MM.1S (cell line): ENCODE results near the gene DHX36.

ENCODE experiments used
- DNase-seq: peaks from one replicate; pipeline ENCODE4 v3.0.0-alpha.2; 2015
- H2AFZ ChIP-seq: fragments of 300-600 bp; sonication (generic); 2 replicates; pipeline ENCODE4 v1.6.0; 2016; ENCODE audit warnings: antibody characterized with exemption, low read length
- H3F3A ChIP-seq: fragments of 300-600 bp; sonication (generic); 2 replicates; pipeline ENCODE4 v1.6.1; 2016; ENCODE audit warnings: mild to moderate bottlenecking, antibody characterized with exemption, low read length, moderate library complexity, mixed read lengths; ENCODE audit not compliant: insufficient read depth
- H3K27ac ChIP-seq: fragments of 300-600 bp; sonication (generic); 2 replicates; pipeline ENCODE4 v1.5.1; 2016; ENCODE audit warnings: mild to moderate bottlenecking, low read length
- H3K27me3 ChIP-seq: fragments of 300-600 bp; sonication (generic); replicated peaks from 2 replicates; pipeline ENCODE4 v1.6.0; 2016; ENCODE audit warnings: low read length; ENCODE audit not compliant: insufficient read depth
- H3K36me3 ChIP-seq: fragments of 300-600 bp; sonication (generic); replicated peaks from 2 replicates; pipeline ENCODE4 v1.6.1; 2016; ENCODE audit warnings: mild to moderate bottlenecking, low read length, mixed read lengths; ENCODE audit not compliant: insufficient read depth
- H3K4me1 ChIP-seq: fragments of 300-600 bp; sonication (generic); 2 replicates; pipeline ENCODE4 v1.6.1; 2016; ENCODE audit warnings: low read length, mixed read lengths
- H3K4me2 ChIP-seq: fragments of 300-600 bp; sonication (generic); 2 replicates; pipeline ENCODE4 v1.6.0; 2016; ENCODE audit warnings: low read depth, low read length
- H3K4me3 ChIP-seq: fragments of 300-600 bp; sonication (generic); 2 replicates; pipeline ENCODE4 v1.5.1; 2016; ENCODE audit warnings: low read length, mixed read lengths
- H3K79me2 ChIP-seq: fragments of 300-600 bp; sonication (generic); 2 replicates; pipeline ENCODE4 v1.6.1; 2016; ENCODE audit warnings: mixed run types, low read length, mixed read lengths
- H3K9ac ChIP-seq: fragments of 300-600 bp; sonication (generic); 2 replicates; pipeline ENCODE4 v1.6.1; 2016; ENCODE audit warnings: low read length, mixed read lengths
- H3K9me2 ChIP-seq: fragments of 300-600 bp; sonication (generic); replicated peaks from 2 replicates; pipeline ENCODE4 v1.6.1; 2016; ENCODE audit warnings: mild to moderate bottlenecking, low read length, mixed read lengths; ENCODE audit not compliant: insufficient read depth
- H3K9me3 ChIP-seq: fragments of 300-600 bp; sonication (generic); replicated peaks from 2 replicates; pipeline ENCODE4 v1.6.1; 2016; ENCODE audit warnings: mild to moderate bottlenecking, low read length, mixed read lengths; ENCODE audit not compliant: insufficient read depth
- H4K20me1 ChIP-seq: fragments of 300-600 bp; sonication (generic); 2 replicates; pipeline ENCODE4 v1.6.1; 2016; ENCODE audit warnings: mild to moderate bottlenecking, low read length, moderate library complexity, mixed read lengths; ENCODE audit not compliant: insufficient read depth
- EZH2 ChIP-seq: fragments of 300-600 bp; sonication (generic); optimal IDR thresholded peaks from 2 replicates; pipeline ENCODE3; 2017; ENCODE audit warnings: low read depth, mild to moderate bottlenecking, antibody characterized with exemption, low read length, mixed read lengths
- EZH2phosphoT487 ChIP-seq: fragments of 300-600 bp; sonication (generic); IDR thresholded peaks from 2 replicates; pipeline ENCODE4 v1.6.1; 2018; ENCODE audit warnings: antibody characterized with exemption, low read length
- TF ChIP-seq, protein P1 (sequence below): fragments of 300-600 bp; sonication (generic); IDR thresholded peaks from 2 replicates; pipeline ENCODE4 v1.5.1; 2016; ENCODE audit warnings: antibody characterized with exemption, low read length, mixed read lengths

The DHX36 gene

DNA sequence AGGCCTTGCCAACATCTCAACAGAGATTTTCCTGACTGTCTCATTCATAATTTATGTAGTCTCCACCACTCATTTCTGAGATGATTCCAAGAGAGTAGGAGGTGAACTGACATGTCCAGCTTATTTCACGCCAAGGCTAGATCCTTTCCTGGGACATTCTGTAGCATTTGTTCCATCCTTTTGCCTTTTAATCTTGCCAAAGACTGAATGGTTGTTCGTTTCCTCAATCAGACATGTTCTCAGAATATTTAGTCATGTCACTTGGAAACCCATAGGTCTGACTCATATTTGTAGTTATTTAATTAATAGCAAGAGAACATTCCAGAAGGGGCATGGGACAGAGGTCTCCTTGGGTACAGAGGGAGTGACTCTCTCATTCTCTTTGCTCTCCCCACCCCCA is 80.9 kb downstream of the DHX36 start:
- Histone ChIP-seq H2AFZ (no peak overlapping the region), H3K9ac (no peak overlapping the region), H4K20me1 (no peaks in the 10 kb centered on the region), H3K36me3 (no peaks in the 10 kb centered on the region), H3F3A (no peaks in the 10 kb centered on the region), H3K9me2 (no peaks in the 10 kb centered on the region), H3K4me3 (no peak overlapping the region), H3K27ac (no peak overlapping the region), H3K9me3 (no peaks in the 10 kb centered on the region), H3K27me3 (no peaks in the 10 kb centered on the region), H3K4me1 (no peaks in the 10 kb centered on the region), H3K4me2 (no peak overlapping the region), H3K79me2 (no peaks in the 10 kb centered on the region)
- TF ChIP-seq, protein P1, sequence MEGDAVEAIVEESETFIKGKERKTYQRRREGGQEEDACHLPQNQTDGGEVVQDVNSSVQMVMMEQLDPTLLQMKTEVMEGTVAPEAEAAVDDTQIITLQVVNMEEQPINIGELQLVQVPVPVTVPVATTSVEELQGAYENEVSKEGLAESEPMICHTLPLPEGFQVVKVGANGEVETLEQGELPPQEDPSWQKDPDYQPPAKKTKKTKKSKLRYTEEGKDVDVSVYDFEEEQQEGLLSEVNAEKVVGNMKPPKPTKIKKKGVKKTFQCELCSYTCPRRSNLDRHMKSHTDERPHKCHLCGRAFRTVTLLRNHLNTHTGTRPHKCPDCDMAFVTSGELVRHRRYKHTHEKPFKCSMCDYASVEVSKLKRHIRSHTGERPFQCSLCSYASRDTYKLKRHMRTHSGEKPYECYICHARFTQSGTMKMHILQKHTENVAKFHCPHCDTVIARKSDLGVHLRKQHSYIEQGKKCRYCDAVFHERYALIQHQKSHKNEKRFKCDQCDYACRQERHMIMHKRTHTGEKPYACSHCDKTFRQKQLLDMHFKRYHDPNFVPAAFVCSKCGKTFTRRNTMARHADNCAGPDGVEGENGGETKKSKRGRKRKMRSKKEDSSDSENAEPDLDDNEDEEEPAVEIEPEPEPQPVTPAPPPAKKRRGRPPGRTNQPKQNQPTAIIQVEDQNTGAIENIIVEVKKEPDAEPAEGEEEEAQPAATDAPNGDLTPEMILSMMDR, result no peak
- TF ChIP-seq EZH2 (no peak), EZH2phosphoT487 (no peak)
- no peak for DNase-seq

DNA sequence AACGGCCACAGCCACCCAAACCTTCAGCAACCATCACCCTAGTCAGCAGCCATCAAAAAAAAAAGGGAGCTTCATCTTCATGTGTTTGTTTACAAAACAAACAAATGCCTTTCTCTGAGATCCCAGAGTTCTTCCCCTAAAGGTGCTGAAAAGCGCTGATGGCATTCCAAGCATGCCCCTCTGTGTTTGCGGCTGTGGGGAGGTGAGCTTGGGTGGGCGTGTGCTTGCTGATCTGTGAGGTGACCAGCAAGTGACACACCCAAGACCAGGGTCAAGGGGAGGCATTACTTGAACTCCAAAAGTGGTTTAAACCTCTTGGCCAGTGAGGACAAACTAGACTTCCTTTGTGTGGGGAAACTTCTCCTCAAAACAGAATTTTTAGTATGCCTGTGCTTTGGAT is 81.5 kb downstream of the DHX36 start:
- Histone ChIP-seq H3K36me3 (no peaks in the 10 kb centered on the region), H3K9ac (no peak overlapping the region), H3K4me2 (no peak overlapping the region), H3K27ac (no peak overlapping the region), H4K20me1 (no peaks in the 10 kb centered on the region), H2AFZ (no peak overlapping the region), H3K4me1 (no peaks in the 10 kb centered on the region), H3F3A (no peaks in the 10 kb centered on the region), H3K27me3 (no peaks in the 10 kb centered on the region), H3K79me2 (no peaks in the 10 kb centered on the region), H3K4me3 (no peak overlapping the region), H3K9me2 (no peaks in the 10 kb centered on the region), H3K9me3 (no peaks in the 10 kb centered on the region)
- DNase-seq, result no peak
- TF ChIP-seq EZH2phosphoT487 (no peak), EZH2 (no peak)
- TF ChIP-seq, protein P1, result no peak

DNA sequence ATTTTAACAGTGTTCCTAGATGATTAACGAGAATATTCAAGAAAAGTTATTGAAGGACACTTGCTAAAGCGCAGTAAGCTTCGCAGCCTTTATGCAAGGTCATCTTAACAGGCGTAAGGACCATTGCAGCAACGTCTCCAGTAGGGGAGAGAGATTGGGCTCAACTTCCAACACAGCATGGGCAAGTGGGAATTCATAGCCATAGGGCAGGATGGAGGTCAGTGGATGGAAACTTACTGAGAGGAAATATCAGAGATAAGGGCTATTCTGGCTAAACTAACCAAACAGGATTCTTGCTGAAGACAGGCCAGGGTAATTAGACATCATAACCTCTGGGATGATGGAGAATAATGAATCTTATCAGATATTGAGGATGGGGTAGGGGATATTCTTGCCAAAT is 82.8 kb downstream of the DHX36 start:
- Histone ChIP-seq H3K4me2 (no peak overlapping the region), H4K20me1 (no peaks in the 10 kb centered on the region), H3K36me3 (no peaks in the 10 kb centered on the region), H3K79me2 (no peaks in the 10 kb centered on the region), H3K27me3 (no peaks in the 10 kb centered on the region), H3K9ac (no peak overlapping the region), H3K4me3 (no peak overlapping the region), H3K27ac (no peak overlapping the region), H3K9me2 (no peaks in the 10 kb centered on the region), H3K4me1 (no peaks in the 10 kb centered on the region), H2AFZ (no peak overlapping the region), H3F3A (no peaks in the 10 kb centered on the region), H3K9me3 (no peaks in the 10 kb centered on the region)
- no peak for DNase-seq
- TF ChIP-seq EZH2 (no peak), EZH2phosphoT487 (no peak)
- TF ChIP-seq, protein P1, result no peak

DNA sequence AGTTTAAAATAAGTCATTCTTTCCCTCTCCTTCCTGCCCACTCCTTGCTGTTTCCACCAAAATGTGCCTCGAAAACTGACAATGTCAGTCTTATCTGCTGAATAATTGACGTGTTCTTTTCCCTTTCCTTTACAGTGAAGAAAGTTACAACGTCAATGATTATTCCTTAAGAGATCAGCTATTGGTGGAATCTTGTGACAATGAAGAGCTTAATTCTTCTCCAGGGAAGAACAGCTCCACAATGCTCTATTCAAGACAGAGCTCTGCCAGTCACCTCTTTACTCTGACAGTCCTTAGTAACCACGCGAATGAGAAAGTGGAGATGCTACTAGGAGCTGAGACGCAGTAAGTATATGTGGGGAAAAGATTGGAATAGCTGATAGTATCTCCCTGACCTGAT is 84.1 kb downstream of the DHX36 start:
- TF ChIP-seq, protein P1, result no peak
- TF ChIP-seq EZH2phosphoT487, result no peak
- TF ChIP-seq EZH2, result no peak

More for the DNA sequence above, 84.1 kb downstream of the DHX36 start:
- Histone ChIP-seq H3K27me3 (no peaks in the 10 kb centered on the region), H3K4me3 (no peak overlapping the region), H3K79me2 (no peaks in the 10 kb centered on the region), H3K4me1 (no peaks in the 10 kb centered on the region), H3K9me3 (no peaks in the 10 kb centered on the region), H2AFZ (no peak overlapping the region), H3K4me2 (no peak overlapping the region), H3K9ac (no peak overlapping the region), H3K27ac (no peak overlapping the region), H3K36me3 (no peaks in the 10 kb centered on the region), H3F3A (no peaks in the 10 kb centered on the region), H3K9me2 (no peaks in the 10 kb centered on the region), H4K20me1 (no peaks in the 10 kb centered on the region)
- no peak for DNase-seq
